HG02759 (cell line): ENCODE data around the gene DNAH8.
"Not testable (repeated sequence)": the region's sequence is repeated elsewhere in the genome, so short reads cannot be mapped to it uniquely, and the experiment has no call there.

Source experiments
- ATAC-seq: cut with Tn5 transposase; IDR thresholded peaks from one replicate; pipeline ENCODE4 v1.9.1; 2021; ENCODE audit warnings: mild to moderate bottlenecking, moderate library complexity; ENCODE audit not compliant: unreplicated experiment

Gene DNAH8

GRCh38 chr6:38794682-38795081 is 79.6 kb downstream of the DNAH8 start:
- ATAC-seq = no peak

GRCh38 chr6:38796006-38796405 is 80.9 kb downstream of the DNAH8 start:
- no peak for ATAC-seq

- ATAC-seq = not testable (repeated sequence)
Observed at GRCh38 chr6:38796437-38796836, 81.3 kb downstream of the DNAH8 start.

- no peak for ATAC-seq
Observed at GRCh38 chr6:38796850-38797249, 81.7 kb downstream of the DNAH8 start.

GRCh38 chr6:38797391-38797790 is 82.3 kb downstream of the DNAH8 start:
- ATAC-seq = no peak

GRCh38 chr6:38799529-38800184 is 84.5 kb downstream of the DNAH8 start:
- no peak for ATAC-seq

GRCh38 chr6:38801305-38801704 is 86.2 kb downstream of the DNAH8 start:
- no peak for ATAC-seq

GRCh38 chr6:38802497-38802896 is 87.4 kb downstream of the DNAH8 start:
- no peak for ATAC-seq

GRCh38 chr6:38803129-38803528 is 88.0 kb downstream of the DNAH8 start:
- no peak for ATAC-seq

- ATAC-seq = no peak
Observed at GRCh38 chr6:38804358-38804757, 89.2 kb downstream of the DNAH8 start.

- ATAC-seq = no peak
Observed at GRCh38 chr6:38805127-38805655, 90.1 kb downstream of the DNAH8 start.

GRCh38 chr6:38805692-38806091 is 90.6 kb downstream of the DNAH8 start:
- no peak for ATAC-seq

GRCh38 chr6:38806271-38806670 is 91.2 kb downstream of the DNAH8 start:
- ATAC-seq = no peak

GRCh38 chr6:38806833-38807232 is 91.7 kb downstream of the DNAH8 start:
- ATAC-seq = no peak

GRCh38 chr6:38808039-38808438 is 92.9 kb downstream of the DNAH8 start:
- ATAC-seq = no peak

- ATAC-seq = no peak
Observed at GRCh38 chr6:38813041-38813823, 98.1 kb downstream of the DNAH8 start.

GRCh38 chr6:38814761-38815160 is 99.7 kb downstream of the DNAH8 start:
- ATAC-seq = no peak

- ATAC-seq = no peak
Observed at GRCh38 chr6:38815250-38815649, 100.1 kb downstream of the DNAH8 start.

GRCh38 chr6:38818691-38819090 is 103.6 kb downstream of the DNAH8 start:
- no peak for ATAC-seq

GRCh38 chr6:38822963-38823362 is 107.9 kb downstream of the DNAH8 start:
- no peak for ATAC-seq

- ATAC-seq = no peak
Observed at GRCh38 chr6:38824243-38824894, 109.3 kb downstream of the DNAH8 start.

- ATAC-seq = no peak
Observed at GRCh38 chr6:38827024-38827423, 111.9 kb downstream of the DNAH8 start.
